Transverse colon (tissue), 4 donors: ENCODE results near the gene CHCHD6. TPM values are rescaled to one million over a fixed set of nuclear protein-coding genes. Genes with fewer than 3 reads are reported as not detected.

ENCODE experiments used
- DNase-seq: peaks from one replicate; pipeline ENCODE4 v3.0.0-alpha.2; 2019
- H3K27ac ChIP-seq, 4 donors: fragments of 200-600 bp; sonication (generic); 2 replicates each; pipeline ENCODE4 v1.5.1; 2016 to 2018; ENCODE audit warnings: inconsistent platforms in 4 of 4
- H3K27me3 ChIP-seq: fragments of 200-600 bp; sonication (generic); 2 replicates; pipeline ENCODE4 v1.5.1; 2017; ENCODE audit warnings: inconsistent platforms
- H3K36me3 ChIP-seq, 4 donors: fragments of 200-600 bp; sonication (generic); 2 replicates each; pipeline ENCODE4 v1.5.1; 2017 to 2019; ENCODE audit warnings: inconsistent platforms in 4 of 4
- H3K4me1 ChIP-seq, 4 donors: fragments of 200-600 bp; sonication (generic); 2 replicates each; pipeline ENCODE4 v1.5.1; 2017 to 2020; ENCODE audit warnings: inconsistent platforms in 4 of 4
- H3K4me3 ChIP-seq, 4 donors: fragments of 200-600 bp; sonication (generic); 1 replicate in 1 of 4; 2 replicates in 3 of 4; pipeline versions ENCODE4 v1.5.1 to v1.6.1; 2017 to 2019; ENCODE audit warnings: inconsistent platforms in 4 of 4
- H3K9me3 ChIP-seq, 2 donors: fragments of 200-600 bp; sonication (generic); 2 replicates each; pipeline ENCODE4 v1.5.1; 2017 to 2019; ENCODE audit warnings: inconsistent platforms in 2 of 2
- EP300 ChIP-seq: sonication (generic); formaldehyde crosslinking; IDR thresholded peaks from one replicate; pipeline ENCODE4 v1.6.1; 2017; ENCODE audit warnings: antibody characterized with exemption, low read depth
- POLR2A ChIP-seq: fragments of 450-650 bp; IDR thresholded peaks from one replicate; pipeline ENCODE4 v1.6.1; 2016; ENCODE audit warnings: antibody characterized with exemption, mild to moderate bottlenecking, moderate library complexity
- POLR2AphosphoS5 ChIP-seq, 3 donors: sonication (generic); formaldehyde crosslinking; IDR thresholded peaks; one replicate each; pipeline ENCODE4 v1.6.1; 2016; ENCODE audit warnings: antibody characterized with exemption in 3 of 3
- WGBS, 2 donors: methylation state at CpG; one replicate each; pipeline ENCODE4 v1.1.5; 2018; ENCODE audit warnings: low coverage in 1 of 2; 5-methylcytosine and 5-hydroxymethylcytosine counted together
- in situ Hi-C, 4 donors: fragments of 200-750 bp; cut with MboI; loops; one replicate each; pipeline versions ENCODE4 v1.15.0 to v1.15.1; 2017; ENCODE audit warnings: low sequenced_read_pairs in 3 of 4, low pct_ligation_motif_present in 1 of 4, low pct_unique_long_range_greater_than_20kb in 1 of 4
- intact Hi-C: fragments of 100-400 bp; cut with DNase I; formaldehyde crosslinking; loops from one replicate; pipeline ENCODE4 v1.15.1; 2023; ENCODE audit warnings: low total_unique reads
- total RNA-seq, 4 donors: library from RNA; depleted of rRNA; stranded (reverse); fragments of >200 nt; gene quantifications; one replicate each; pipeline ENCODE4 v1.1.0, GENCODE V29; 2016
- TF ChIP-seq, protein P1 (sequence below), 5 experiments: fragments of 200-600 bp in 3 of 5; fragments of 450-650 bp in 2 of 5; sonication (generic) in 3 of 5; IDR thresholded peaks; 1 replicate in 2 of 5; 2 replicates in 3 of 5; pipeline ENCODE4 v1.5.1; 2016 to 2017; ENCODE audit warnings: antibody characterized with exemption in 5 of 5, inconsistent platforms in 3 of 5, mild to moderate bottlenecking in 2 of 5, moderate library complexity in 1 of 5

CHCHD6 gene
- total RNA-seq, 4 donors from 2014 or later = 4.6 to 12.1 (median 5.3) TPM

DNA sequence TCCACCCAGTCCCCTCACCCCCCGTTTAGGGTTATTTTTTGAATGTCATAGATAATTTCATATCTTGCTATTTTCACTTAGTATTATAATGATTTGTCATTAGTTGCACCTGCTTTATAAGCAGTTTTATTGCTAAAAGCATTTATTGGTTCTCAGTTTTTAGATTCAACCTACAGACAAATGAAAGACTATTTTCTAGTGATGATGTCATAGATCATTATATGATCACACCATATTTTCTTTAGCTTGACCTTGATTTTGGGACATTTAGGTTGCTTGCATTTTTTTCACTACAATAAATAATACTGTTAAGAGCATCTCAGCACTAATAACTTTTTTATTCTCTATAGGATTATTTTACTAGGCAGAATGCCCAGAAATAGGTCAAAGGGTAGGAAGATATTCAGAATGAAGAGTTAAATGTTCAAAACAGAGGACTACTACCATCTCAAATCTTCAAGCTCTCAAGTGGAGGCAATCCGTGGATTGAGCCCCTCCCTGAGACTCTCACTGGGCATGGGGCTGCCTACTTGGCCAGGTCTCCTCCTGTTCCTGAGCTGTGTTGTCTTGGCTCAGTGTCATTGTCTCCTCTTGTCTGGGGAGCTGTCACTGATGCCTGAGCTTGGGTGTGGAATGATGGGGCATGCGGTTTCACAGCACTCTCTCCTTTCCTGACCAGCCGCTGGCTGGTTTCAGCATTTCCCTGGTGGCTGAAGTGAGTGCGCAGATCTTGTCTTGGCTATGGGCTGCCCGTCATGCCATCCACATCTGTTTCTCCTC lies 28.4 kb downstream of the CHCHD6 start:
- Histone ChIP-seq H3K4me1 (peaks cover 0 to 4% (median 0%) of the 10 kb centered on the region in 4 donors), H3K9me3 (no peaks in the 10 kb centered on the region), H3K36me3 (no peaks in the 10 kb centered on the region), H3K4me3 (no peak overlapping the region), H3K27me3 (no peaks in the 10 kb centered on the region), H3K27ac (no peak overlapping the region)
- no peak for DNase-seq
- no peak for TF ChIP-seq POLR2A
- TF ChIP-seq, protein P1, sequence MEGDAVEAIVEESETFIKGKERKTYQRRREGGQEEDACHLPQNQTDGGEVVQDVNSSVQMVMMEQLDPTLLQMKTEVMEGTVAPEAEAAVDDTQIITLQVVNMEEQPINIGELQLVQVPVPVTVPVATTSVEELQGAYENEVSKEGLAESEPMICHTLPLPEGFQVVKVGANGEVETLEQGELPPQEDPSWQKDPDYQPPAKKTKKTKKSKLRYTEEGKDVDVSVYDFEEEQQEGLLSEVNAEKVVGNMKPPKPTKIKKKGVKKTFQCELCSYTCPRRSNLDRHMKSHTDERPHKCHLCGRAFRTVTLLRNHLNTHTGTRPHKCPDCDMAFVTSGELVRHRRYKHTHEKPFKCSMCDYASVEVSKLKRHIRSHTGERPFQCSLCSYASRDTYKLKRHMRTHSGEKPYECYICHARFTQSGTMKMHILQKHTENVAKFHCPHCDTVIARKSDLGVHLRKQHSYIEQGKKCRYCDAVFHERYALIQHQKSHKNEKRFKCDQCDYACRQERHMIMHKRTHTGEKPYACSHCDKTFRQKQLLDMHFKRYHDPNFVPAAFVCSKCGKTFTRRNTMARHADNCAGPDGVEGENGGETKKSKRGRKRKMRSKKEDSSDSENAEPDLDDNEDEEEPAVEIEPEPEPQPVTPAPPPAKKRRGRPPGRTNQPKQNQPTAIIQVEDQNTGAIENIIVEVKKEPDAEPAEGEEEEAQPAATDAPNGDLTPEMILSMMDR (IDR thresholded peaks at IDR 0.05) = no peak
- TF ChIP-seq EP300 = no peak
- TF ChIP-seq POLR2AphosphoS5 (IDR thresholded peaks at IDR 0.05) = no peak
- intact Hi-C loops (no loop called here), in situ Hi-C loops (loop anchor here in 1 of 4 donors (25.0 kb wide), 1 partner anchor 730 kb away; no protein-coding TSS in a partner anchor)
- WGBS, 2 donors = 79 to 97% methylated on average over 2 to 6 of the region's 6 CpGs

DNA sequence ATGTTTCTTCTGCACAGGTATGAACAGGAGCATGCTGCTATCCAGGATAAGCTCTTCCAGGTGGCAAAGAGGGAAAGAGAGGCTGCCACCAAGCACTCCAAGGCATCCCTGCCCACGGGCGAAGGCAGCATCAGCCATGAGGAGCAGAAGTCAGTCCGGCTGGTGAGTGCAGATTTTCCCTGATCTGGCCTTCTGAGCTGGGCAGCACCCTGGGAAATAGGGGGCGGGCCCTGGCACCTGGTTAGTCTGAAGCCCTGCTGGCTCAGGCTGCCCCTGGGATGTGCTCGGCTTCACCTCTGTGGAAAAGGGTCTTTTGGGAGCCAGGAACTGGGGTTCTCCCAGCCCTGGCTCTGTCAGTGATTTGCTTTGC lies 29.0 kb downstream of the CHCHD6 start:
- in situ Hi-C loops = loop anchor here in 1 of 4 donors (25.0 kb wide), 1 partner anchor 729 kb away; no protein-coding TSS in a partner anchor
- H3K36me3 ChIP-seq = no peaks in the 10 kb centered on the region
- peaks cover 0 to 4% (median 0%) of the 10 kb centered on the region in 4 donors for H3K4me1 ChIP-seq
- no peaks in the 10 kb centered on the region for H3K27me3 ChIP-seq
- DNase-seq = no peak
- no peak overlapping the region for H3K4me3 ChIP-seq
- TF ChIP-seq, protein P1 (IDR thresholded peaks at IDR 0.05) = no peak
- no peak for TF ChIP-seq POLR2A
- TF ChIP-seq EP300 = no peak
- TF ChIP-seq POLR2AphosphoS5 (IDR thresholded peaks at IDR 0.05) = no peak
- H3K27ac ChIP-seq = no peak overlapping the region
- H3K9me3 ChIP-seq = no peaks in the 10 kb centered on the region
- intact Hi-C loops = no loop called here
- 95% methylated on average over 5 of the region's 5 CpGs; no CpG with 5 or more reads in 1 of the 2 donors for whole genome bisulfite sequencing, 2 donors

DNA sequence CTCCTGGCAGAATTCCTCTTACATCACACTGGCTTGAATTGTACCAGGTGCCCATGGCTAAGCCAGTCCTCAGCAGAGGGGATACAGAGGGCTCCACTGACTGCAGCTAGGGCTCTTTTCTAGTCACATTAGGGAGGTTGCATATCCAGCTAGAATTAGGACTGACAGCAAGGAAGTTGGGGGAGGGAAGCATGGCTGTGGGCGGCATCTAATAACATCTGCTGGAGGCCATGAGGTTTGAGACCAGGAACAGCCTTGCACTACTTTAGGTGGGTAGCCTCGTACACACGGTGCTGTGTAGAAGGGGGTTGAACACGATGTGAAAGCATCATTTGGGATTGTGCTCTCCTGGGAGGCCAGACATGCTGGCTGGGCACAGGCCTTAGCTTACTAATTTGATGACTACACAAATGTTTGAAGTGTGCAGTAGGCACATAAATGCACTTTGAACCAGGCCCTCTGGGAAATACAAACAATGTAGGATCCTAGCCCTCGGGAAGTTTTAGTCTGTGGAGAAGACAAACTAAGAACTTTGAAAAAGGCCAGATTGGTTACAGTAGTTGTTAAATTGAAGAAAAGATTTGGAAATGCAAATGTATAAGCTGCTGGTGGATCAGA lies 30.2 kb downstream of the CHCHD6 start:
- WGBS, 2 donors = 69% methylated on average over 5 of the region's 5 CpGs; no CpG with 5 or more reads in 1 of the 2 donors
- H3K4me3 ChIP-seq = no peak overlapping the region
- DNase-seq = no peak
- no peak for TF ChIP-seq POLR2AphosphoS5 (IDR thresholded peaks at IDR 0.05)
- no peak for TF ChIP-seq POLR2A
- TF ChIP-seq, protein P1 (IDR thresholded peaks at IDR 0.05) = no peak
- TF ChIP-seq EP300 = no peak
- in situ Hi-C loops = loop anchor here in 1 of 4 donors (25.0 kb wide), 1 partner anchor 728 kb away; no protein-coding TSS in a partner anchor
- peaks cover 0 to 4% (median 0%) of the 10 kb centered on the region in 4 donors for H3K4me1 ChIP-seq
- no peaks in the 10 kb centered on the region for H3K36me3 ChIP-seq
- peaks cover 0 to under 1% of the 10 kb centered on the region in 2 donors for H3K9me3 ChIP-seq
- no peaks in the 10 kb centered on the region for H3K27me3 ChIP-seq
- intact Hi-C loops = no loop called here
- H3K27ac ChIP-seq = no peak overlapping the region

DNA sequence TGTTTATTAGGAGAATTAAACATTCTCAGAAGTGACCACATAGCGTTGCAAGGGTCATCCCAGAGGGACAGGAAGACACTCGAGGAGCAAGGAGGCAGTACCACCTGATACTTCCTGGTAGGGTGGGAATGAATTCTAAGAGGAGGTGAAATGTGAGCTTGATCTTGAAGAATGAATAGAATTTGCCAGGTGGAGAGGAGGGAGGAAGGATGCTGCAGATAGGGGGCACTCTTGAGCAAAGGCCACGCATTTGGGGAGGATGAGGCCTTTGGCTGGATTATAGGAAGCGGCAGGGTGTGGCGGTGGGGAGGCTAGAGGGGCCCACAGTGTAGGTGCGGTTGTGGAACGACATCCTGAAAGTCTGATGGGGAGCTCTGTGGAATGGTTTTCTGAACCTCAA lies 33.5 kb downstream of the CHCHD6 start:
- in situ Hi-C loops = loop anchor here in 1 of 4 donors (25.0 kb wide), 1 partner anchor 725 kb away; no protein-coding TSS in a partner anchor
- 91% methylated on average over 7 of the region's 7 CpGs for WGBS, 2 donors
- H3K27ac ChIP-seq = no peak overlapping the region
- no peaks in the 10 kb centered on the region for H3K27me3 ChIP-seq
- TF ChIP-seq EP300 (no peak), POLR2AphosphoS5 (IDR thresholded peaks at IDR 0.05) (no peak), POLR2A (no peak)
- TF ChIP-seq, protein P1 (IDR thresholded peaks at IDR 0.05) = no peak
- H3K9me3 ChIP-seq = peaks cover 0 to 4% of the 10 kb centered on the region in 2 donors
- H3K36me3 ChIP-seq = no peaks in the 10 kb centered on the region
- intact Hi-C loops = no loop called here
- peaks cover 0 to 4% (median 0%) of the 10 kb centered on the region in 4 donors for H3K4me1 ChIP-seq
- no peak for DNase-seq
- no peak overlapping the region for H3K4me3 ChIP-seq
